Caco-2 (cell line): ENCODE measurements around the gene SHANK3. TPM values are rescaled to one million over a fixed set of nuclear protein-coding genes. Genes with fewer than 3 reads are reported as not detected.

Experiments
- BruUV-seq: library from RNA; stranded (reverse); fragments of 400-500 nt; replicated peaks from 2 replicates; lab custom pipeline; 2021; lab: Mats Ljungman, UMichigan
- CTCF ChIA-PET: fragments of 300-600 bp; sonication (Branson Sonifier 250); formaldehyde crosslinking; loops from one replicate; lab custom pipeline; 2022; ENCODE audit warnings: antibody characterized with exemption; lab: Charles Lee
- POLR2A ChIA-PET: fragments of 300-600 bp; sonication (Branson Sonifier 250); formaldehyde crosslinking; loops from one replicate; lab custom pipeline; 2022; ENCODE audit warnings: antibody characterized with exemption; lab: Charles Lee
- DNase-seq, 2 experiments: peaks; one replicate each; pipeline versions ENCODE4 v3.0.0 to v3.0.0-alpha.2; 2020 to 2022
- H3K27me3 ChIP-seq: replicated peaks from 2 replicates; pipeline ENCODE4 v1.6.0; 2011; ENCODE audit warnings: low read length; ENCODE audit not compliant: control insufficient read depth, insufficient read depth
- H3K36me3 ChIP-seq: 2 replicates; pipeline ENCODE4 v1.5.1; 2011; ENCODE audit warnings: low read length; ENCODE audit not compliant: control insufficient read depth, insufficient read depth
- H3K4me1 ChIP-seq: fragments of 250-450 bp; sonication (Bioruptor Pico); 2 replicates; pipeline ENCODE4 v1.5.1; 2020; ENCODE audit warnings: mild to moderate bottlenecking
- H3K4me3 ChIP-seq: 2 replicates; pipeline ENCODE4 v1.5.1; 2011; ENCODE audit warnings: low read depth, mild to moderate bottlenecking, control low read depth, low read length
- H3K9me3 ChIP-seq: fragments of 250-450 bp; sonication (Bioruptor Pico); 2 replicates; pipeline ENCODE4 v1.5.1; 2020; ENCODE audit warnings: mild to moderate bottlenecking, moderate library complexity
- H3K27ac Mint-ChIP-seq: one replicate; pipeline ENCODE4 v1.8.0; 2022; ENCODE audit warnings: mixed read lengths; ENCODE audit not compliant: unreplicated experiment
- H3K27me3 Mint-ChIP-seq: one replicate; pipeline ENCODE4 v1.8.0; 2022; ENCODE audit warnings: mixed read lengths; ENCODE audit not compliant: insufficient read depth, unreplicated experiment
- H3K36me3 Mint-ChIP-seq: one replicate; pipeline ENCODE4 v1.8.0; 2022; ENCODE audit warnings: mild to moderate bottlenecking, mixed read lengths; ENCODE audit not compliant: insufficient read depth, unreplicated experiment
- H3K4me1 Mint-ChIP-seq: one replicate; pipeline ENCODE4 v1.8.0; 2022; ENCODE audit warnings: low read depth, mixed read lengths; ENCODE audit not compliant: unreplicated experiment
- H3K4me3 Mint-ChIP-seq: one replicate; pipeline ENCODE4 v1.8.0; 2022; ENCODE audit warnings: mild to moderate bottlenecking, moderate library complexity, mixed read lengths; ENCODE audit not compliant: unreplicated experiment
- H3K9me3 Mint-ChIP-seq: one replicate; pipeline ENCODE4 v1.8.0; 2022; ENCODE audit warnings: mixed read lengths; ENCODE audit not compliant: unreplicated experiment
- intact Hi-C: fragments of 100-400 bp; cut with micrococcal nuclease; formaldehyde crosslinking; loops from one replicate; pipeline ENCODE4 v1.10.0; 2022; ENCODE audit not compliant: unreplicated experiment
- total RNA-seq: library from RNA; stranded (reverse); gene quantifications from 2 replicates; pipeline ENCODE4 v1.2.3, GENCODE V29; 2022
- TF ChIP-seq, protein P1 (sequence below), 2 experiments: fragments of 200-600 bp in 1 of 2; IDR thresholded peaks; 1 replicate in 1 of 2; 2 replicates in 1 of 2; pipeline versions ENCODE4 v1.5.1 to v1.8.0; 2011 to 2022; ENCODE audit warnings: antibody characterized with exemption in 1 of 2, control low read depth in 1 of 2, inconsistent platforms in 1 of 2, low read depth in 1 of 2, low read length in 1 of 2, mild to moderate bottlenecking in 1 of 2, moderate library complexity in 1 of 2; ENCODE audit not compliant: insufficient read depth in 1 of 2, severe bottlenecking in 1 of 2, unreplicated experiment in 1 of 2

SHANK3 gene
- total RNA-seq, 1 experiment from 2014 or later: 4.3 TPM

DNA sequence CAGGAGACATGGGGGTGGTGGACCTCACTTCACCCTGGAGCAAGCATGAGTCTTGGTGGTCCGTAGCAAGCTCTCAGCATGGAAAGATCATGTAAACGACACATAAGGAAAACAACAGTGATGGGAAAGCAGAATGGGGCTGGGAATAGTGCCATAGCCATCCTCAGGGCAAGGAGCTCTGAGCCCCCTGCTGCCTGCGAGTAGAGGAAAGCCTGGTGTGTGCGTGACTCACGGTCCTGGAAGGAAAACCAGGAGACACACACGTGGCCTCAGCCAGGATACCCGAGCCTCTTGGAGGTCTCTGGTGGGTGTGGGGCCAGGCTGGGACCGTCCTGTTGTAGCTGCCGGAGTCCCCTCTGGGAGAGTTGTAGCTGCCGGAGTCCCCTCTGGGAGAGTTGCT is 12.4 kb downstream of the SHANK3 start:
- ChIA-PET POLR2A (no interaction called here), CTCF (interaction anchor here (0.5 kb wide), 1 partner anchor 188 kb away, joined by 5 read pairs; no protein-coding TSS in a partner anchor)
- DNase-seq: peak in 1 of 2 experiments; percentile 27
- TF ChIP-seq, protein P1, sequence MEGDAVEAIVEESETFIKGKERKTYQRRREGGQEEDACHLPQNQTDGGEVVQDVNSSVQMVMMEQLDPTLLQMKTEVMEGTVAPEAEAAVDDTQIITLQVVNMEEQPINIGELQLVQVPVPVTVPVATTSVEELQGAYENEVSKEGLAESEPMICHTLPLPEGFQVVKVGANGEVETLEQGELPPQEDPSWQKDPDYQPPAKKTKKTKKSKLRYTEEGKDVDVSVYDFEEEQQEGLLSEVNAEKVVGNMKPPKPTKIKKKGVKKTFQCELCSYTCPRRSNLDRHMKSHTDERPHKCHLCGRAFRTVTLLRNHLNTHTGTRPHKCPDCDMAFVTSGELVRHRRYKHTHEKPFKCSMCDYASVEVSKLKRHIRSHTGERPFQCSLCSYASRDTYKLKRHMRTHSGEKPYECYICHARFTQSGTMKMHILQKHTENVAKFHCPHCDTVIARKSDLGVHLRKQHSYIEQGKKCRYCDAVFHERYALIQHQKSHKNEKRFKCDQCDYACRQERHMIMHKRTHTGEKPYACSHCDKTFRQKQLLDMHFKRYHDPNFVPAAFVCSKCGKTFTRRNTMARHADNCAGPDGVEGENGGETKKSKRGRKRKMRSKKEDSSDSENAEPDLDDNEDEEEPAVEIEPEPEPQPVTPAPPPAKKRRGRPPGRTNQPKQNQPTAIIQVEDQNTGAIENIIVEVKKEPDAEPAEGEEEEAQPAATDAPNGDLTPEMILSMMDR (IDR thresholded peaks at IDR 0.05; ENCODE audit: insufficient read depth in 1 of 2, low read depth in 1 of 2, low read length in 1 of 2, severe bottlenecking in 1 of 2, unreplicated experiment in 1 of 2): no peak
- Histone ChIP-seq H3K36me3 (no peaks in the 10 kb centered on the region), H3K4me3 (no peak overlapping the region), H3K9me3 (0 out of 2 replicates have a peak, but pooled peaks cover 4% of the 10 kb centered on the region), H3K27me3 (no peaks in the 10 kb centered on the region), H3K4me1 (no peaks in the 10 kb centered on the region)
- H3K9me3 Mint-ChIP-seq: no peaks in the 10 kb centered on the region
- no peaks in the 10 kb centered on the region for H3K27me3 Mint-ChIP-seq
- intact Hi-C loops: no loop called here
- no peak overlapping the region for H3K27ac Mint-ChIP-seq
- H3K4me3 Mint-ChIP-seq: no peak overlapping the region
- H3K36me3 Mint-ChIP-seq: peaks cover 9% of the 10 kb centered on the region
- H3K4me1 Mint-ChIP-seq: no peaks in the 10 kb centered on the region
- BruUV-seq: no TSS peak

DNA sequence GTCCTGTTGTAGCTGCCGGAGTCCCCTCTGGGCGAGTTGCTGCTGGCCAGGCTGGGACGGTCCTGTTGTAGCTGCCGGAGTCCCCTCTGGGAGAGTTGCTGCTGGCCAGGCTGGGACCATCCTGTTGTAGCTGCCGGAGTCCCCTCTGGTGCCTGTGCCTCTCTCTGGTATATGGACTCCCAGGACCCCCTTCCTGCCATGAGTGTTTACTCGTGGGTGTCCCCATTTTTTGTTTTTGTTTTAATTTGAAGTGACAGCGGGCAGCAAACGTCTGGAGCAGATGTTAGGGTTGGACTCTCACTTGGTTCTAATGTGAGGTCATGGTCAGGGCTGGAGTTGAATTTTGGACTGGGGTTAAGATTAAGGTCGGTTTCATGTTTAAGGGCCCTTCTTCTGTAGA is 14.2 kb downstream of the SHANK3 start:
- DNase-seq: no peak
- H3K27me3 ChIP-seq: no peaks in the 10 kb centered on the region
- intact Hi-C loops: no loop called here
- H3K27me3 Mint-ChIP-seq: no peaks in the 10 kb centered on the region
- no peaks in the 10 kb centered on the region for H3K36me3 ChIP-seq
- no peak overlapping the region for H3K4me3 Mint-ChIP-seq
- no peak overlapping the region for H3K27ac Mint-ChIP-seq
- CTCF ChIA-PET: no interaction called here
- 0 out of 2 replicates have a peak, but pooled peaks cover 4% of the 10 kb centered on the region for H3K9me3 ChIP-seq
- TF ChIP-seq, protein P1 (IDR thresholded peaks at IDR 0.05; ENCODE audit: insufficient read depth in 1 of 2, low read depth in 1 of 2, low read length in 1 of 2, severe bottlenecking in 1 of 2, unreplicated experiment in 1 of 2): no peak
- POLR2A ChIA-PET: no interaction called here
- peaks cover 9% of the 10 kb centered on the region for H3K36me3 Mint-ChIP-seq
- H3K4me1 ChIP-seq: no peaks in the 10 kb centered on the region
- no peaks in the 10 kb centered on the region for H3K9me3 Mint-ChIP-seq
- no peaks in the 10 kb centered on the region for H3K4me1 Mint-ChIP-seq
- H3K4me3 ChIP-seq: no peak overlapping the region
- no TSS peak for BruUV-seq

DNA sequence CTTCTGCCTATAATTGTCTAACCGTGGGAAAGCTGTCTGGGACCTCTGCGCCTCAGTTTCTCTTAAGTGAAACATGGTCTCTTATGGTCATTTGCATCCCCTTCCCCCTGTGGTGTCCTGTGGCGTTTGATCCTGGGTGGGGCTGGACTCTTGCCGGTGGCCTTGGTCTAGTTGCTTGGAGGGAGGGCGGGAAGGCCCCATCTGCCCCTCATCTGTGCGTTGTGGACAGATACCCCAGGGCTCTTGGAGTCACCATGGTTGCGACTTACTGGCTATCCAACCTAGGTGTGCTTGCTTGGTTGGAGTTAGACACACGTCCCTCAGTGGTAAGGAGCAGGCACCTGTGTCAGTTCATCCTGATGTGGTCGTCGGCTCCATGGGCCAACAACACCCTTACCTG is 15.2 kb downstream of the SHANK3 start:
- no peaks in the 10 kb centered on the region for H3K4me1 Mint-ChIP-seq
- no peak overlapping the region for H3K4me3 Mint-ChIP-seq
- POLR2A ChIA-PET: no interaction called here
- no peaks in the 10 kb centered on the region for H3K27me3 Mint-ChIP-seq
- CTCF ChIA-PET: no interaction called here
- no TSS peak for BruUV-seq
- Histone ChIP-seq H3K27me3 (no peaks in the 10 kb centered on the region), H3K9me3 (0 out of 2 replicates have a peak, but pooled peaks cover 4% of the 10 kb centered on the region), H3K4me1 (no peaks in the 10 kb centered on the region), H3K4me3 (no peak overlapping the region), H3K36me3 (no peaks in the 10 kb centered on the region)
- no peak for DNase-seq
- H3K9me3 Mint-ChIP-seq: no peaks in the 10 kb centered on the region
- TF ChIP-seq, protein P1 (IDR thresholded peaks at IDR 0.05; ENCODE audit: insufficient read depth in 1 of 2, low read depth in 1 of 2, low read length in 1 of 2, severe bottlenecking in 1 of 2, unreplicated experiment in 1 of 2): no peak
- peaks cover 9% of the 10 kb centered on the region for H3K36me3 Mint-ChIP-seq
- intact Hi-C loops: no loop called here
- H3K27ac Mint-ChIP-seq: no peak overlapping the region
